HG02759 (cell line): ENCODE data around the gene SLC25A11.

Experiments used
- ATAC-seq: cut with Tn5 transposase; IDR thresholded peaks from one replicate; pipeline ENCODE4 v1.9.1; 2021; ENCODE audit warnings: mild to moderate bottlenecking, moderate library complexity; ENCODE audit not compliant: unreplicated experiment

Gene SLC25A11

DNA sequence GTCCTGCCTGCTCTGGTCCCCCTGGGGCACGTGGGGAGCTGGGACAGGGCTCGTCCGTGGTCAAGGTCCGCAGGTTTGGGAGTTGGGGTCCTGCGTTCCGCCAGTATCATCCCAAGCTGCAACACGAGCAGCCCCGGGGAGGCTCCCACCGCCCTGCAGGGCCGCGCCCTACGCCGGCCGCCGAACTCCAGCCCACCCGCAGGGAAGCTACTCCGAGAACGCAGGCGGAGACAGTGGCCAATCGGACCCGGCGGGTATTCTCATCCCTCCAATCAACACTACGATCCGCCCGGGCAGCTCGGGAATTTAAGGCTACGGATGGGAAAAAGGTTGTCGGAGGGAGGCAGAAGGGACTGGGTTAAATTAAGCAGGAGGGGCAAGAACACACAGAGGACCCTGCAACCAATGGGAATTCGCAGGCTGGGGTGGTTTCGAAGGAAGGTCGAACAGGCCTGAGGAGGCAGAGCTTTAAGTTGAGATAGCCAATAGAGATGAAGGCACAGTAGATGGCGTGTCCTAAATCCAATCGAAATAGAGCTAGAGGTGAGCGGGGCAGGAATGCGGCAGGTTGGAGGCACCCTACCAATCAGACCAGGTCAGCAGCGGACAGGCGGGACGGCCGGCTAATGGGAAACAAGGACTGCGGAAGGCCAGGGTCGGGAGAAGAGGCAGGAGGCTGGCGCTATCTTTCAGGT, 27.1 kb upstream of the SLC25A11 start:
- ATAC-seq: peak; percentile 76

DNA sequence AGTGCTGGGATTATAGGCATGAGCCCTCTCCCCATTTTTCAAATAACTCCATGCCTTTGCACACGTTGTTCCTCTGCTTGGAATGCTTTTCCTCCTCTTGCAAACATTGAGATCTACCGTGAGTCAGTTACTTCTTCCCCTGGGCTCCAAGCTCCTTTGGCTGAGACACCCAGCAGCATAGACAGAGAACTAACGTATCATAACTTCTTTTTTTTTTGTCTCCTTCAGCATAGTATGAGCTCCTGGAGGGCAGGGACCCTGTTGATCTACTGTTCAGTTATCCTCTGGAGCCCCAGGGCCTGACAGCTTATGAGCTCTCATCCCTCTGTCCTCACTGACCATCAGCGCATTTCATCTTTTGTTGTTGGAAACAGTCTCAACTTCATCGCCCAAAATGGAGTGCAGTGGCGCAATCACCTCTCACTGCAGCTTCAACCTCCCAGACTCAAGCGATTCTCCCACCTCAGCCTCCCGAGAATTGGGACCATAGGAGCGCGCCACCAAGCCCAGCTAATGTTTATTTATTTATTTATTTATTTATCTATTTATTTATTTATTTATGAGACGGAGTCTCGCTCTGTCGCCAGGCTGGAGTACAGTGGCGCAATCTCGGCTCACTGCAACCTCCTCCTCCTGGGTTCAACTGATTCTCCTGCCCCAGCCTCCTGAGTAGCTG, 25.6 kb upstream of the SLC25A11 start:
- no peak for ATAC-seq

DNA sequence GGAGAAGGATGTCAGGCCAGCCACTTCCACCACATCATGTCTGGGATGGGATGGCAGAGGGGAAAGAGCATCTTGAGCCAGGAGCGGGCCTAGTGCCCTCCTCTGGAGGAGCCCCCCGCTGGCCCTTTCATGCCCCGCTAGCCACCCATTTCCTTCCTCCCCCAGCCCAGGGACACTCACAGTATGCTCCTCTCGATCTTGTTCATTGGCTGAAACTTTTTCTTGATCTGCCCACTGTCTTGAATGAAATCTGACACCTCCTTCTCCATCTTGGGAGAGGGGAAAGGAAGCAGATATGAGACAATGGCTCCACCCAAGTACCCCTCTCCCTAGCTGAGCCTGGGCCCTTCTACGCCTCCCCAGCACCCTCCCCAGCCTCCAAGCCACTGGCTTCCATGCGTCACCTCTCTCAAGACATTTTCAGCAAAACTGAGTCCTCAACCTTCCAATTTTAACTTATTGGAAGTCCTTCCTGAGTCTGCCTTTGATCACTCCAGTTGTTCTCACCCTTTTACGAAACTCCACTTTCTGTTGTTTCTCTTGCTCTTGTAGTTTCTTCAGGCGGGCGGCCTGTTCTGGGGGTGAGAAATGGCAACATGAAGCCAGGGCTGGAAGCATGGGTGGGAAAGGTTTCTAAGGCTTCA, 20.6 kb upstream of the SLC25A11 start:
- no peak for ATAC-seq

DNA sequence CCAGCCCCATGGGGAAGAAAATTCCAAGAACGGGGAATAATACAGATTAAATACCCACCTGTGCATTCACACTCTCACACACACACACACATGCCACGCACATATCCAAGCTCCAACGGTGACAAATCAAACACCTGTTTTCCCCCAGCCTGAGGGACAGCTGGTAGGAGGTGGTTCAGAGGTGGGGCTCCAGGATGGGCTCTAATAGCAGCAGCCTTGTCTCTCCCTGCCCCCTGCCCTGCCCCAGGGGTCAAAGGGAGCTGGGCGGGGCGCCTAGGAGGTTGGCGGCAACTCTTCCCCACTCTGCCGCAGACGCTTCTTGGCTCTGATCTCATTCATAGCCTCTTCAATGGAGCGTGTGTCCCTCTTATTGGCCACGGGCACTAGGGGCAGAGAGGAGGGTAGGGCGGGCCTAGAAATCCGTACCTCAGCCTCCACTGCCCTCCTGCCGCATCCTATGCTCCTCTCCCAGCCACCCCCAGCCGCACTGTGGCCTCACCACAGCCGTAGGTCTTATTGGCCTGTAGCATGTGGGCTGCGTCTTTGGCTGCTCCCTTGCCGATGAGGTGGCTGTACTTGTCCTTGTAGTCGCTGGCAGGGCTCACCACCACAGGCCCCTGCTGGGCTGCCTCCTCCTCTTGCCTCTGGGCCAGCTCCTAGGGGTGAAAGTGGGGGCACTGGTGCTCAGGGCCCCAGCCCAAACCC, 19.6 kb upstream of the SLC25A11 start:
- no peak for ATAC-seq

DNA sequence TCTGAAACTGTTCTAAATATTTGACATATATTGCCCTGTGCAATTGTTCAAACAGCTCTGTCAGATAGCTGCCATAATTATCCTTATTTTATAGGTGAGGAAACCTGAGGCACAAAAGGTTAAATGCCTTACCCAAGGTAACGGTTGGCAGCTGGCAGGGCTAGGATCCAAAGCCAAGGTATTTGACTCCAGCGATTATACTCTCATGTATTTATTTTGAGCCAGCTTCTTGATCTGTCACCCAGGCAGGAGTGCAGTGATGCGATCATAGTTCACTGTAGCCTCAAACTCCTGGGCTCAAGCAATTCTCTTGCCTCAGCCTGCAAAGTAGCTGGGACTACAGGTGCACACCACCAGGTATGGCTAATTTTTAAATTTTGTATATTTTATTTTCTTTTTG, 18.3 kb upstream of the SLC25A11 start:
- no peak for ATAC-seq

DNA sequence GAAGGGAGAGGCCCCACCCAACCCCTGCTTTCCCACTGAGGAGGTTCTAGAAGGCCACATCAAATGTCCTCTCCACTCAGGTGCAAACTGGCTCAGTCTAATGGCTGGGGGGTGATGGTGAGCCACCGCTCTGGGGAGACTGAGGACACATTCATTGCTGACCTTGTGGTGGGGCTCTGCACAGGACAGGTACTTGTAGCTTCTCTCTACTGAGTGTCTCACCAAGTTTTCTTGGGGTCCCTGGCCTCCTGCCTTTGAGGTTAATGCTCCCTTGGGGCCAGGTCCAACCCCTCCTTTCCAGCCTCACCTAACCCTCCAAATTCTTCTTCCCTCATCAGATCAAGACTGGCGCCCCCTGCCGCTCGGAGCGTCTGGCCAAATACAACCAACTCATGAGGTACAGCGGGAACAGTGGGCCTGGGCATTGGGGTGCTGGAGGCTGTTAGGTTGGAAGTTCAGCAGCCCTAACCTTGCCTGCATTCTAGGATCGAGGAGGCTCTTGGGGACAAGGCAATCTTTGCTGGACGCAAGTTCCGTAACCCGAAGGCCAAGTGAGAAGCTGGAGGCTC, 16.7 kb upstream of the SLC25A11 start:
- no peak for ATAC-seq

DNA sequence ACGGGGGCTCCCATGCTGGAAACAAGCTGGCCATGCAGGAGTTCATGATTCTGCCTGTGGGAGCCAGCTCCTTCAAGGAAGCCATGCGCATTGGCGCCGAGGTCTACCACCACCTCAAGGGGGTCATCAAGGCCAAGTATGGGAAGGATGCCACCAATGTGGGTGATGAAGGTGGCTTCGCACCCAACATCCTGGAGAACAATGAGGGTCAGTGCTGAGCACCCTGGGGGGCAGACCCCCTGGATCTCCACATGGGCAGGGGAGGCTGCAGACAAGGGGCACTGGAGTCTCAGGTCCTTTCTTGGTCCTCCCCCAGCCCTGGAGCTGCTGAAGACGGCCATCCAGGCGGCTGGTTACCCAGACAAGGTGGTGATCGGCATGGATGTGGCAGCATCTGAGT, 15.2 kb upstream of the SLC25A11 start:
- no peak for ATAC-seq

DNA sequence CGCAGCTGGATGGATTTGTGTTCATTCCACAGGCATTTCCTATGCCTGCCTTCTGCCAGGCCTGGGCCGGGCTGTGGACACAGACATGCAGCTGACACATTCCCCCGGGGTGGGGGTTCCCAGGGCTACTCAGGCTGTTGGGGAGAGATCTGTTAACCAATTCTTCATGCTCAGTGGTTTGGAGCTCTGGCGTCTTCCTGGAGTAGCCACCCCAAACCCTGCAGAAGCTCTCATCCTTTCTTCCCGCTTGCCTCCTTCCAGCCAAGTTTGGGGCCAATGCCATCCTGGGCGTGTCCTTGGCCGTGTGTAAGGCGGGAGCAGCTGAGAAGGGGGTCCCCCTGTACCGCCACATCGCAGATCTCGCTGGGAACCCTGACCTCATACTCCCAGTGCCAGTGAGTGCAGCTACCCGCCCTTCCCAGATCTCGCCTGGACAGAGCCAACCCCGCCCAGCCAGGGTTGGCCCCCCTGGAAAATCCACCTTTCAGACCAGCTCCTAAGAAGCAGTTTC, 13.7 kb upstream of the SLC25A11 start:
- ATAC-seq: no peak

DNA sequence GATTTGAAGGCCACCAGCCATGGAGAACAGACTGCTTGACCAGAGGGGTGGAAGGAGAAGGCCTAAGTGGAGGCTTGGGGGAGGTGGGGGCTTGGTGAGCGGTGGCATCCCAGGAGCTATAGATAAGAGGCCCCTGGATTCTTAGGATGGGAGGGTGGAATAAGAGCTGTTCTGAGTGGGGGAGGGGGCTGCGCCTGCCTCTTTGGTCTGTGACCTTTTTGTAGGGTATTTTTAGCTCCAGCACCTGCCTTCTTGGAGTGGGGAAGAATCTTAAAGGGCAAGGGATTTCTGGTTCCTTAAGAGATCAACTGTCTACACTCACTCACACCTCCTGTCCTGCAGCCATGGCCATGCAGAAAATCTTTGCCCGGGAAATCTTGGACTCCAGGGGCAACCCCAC, 11.6 kb upstream of the SLC25A11 start:
- no peak for ATAC-seq

DNA sequence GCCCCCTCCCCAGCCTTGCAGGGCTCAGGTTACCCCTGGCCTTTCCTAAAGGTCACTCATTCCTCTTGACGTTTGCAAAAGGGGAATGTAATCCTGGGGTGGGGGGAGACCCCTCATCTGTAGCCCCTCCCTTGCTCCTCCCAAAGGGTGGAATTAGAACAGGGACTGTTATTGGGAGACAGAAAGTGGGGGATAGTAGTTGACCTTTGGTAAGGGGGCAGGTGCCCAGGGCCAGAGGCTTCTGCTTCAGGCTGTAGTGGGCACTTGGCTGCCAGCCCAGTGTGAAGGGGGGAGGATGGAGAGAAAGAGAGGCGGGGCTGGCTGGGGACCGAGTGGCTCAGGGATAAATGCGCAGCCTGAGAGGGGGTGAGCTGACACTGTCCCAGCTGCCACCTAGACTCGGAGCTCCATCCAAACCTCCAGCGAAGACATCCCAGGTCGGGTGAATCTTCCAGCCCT, 10.9 kb upstream of the SLC25A11 start, which contains the start of gene ENO3:
Gene ENO3 (plus strand): TSS at position 374 of the 459 bp plus-strand sequence. CDS start 711 bp downstream, outside the sequence.
- no peak for ATAC-seq

DNA sequence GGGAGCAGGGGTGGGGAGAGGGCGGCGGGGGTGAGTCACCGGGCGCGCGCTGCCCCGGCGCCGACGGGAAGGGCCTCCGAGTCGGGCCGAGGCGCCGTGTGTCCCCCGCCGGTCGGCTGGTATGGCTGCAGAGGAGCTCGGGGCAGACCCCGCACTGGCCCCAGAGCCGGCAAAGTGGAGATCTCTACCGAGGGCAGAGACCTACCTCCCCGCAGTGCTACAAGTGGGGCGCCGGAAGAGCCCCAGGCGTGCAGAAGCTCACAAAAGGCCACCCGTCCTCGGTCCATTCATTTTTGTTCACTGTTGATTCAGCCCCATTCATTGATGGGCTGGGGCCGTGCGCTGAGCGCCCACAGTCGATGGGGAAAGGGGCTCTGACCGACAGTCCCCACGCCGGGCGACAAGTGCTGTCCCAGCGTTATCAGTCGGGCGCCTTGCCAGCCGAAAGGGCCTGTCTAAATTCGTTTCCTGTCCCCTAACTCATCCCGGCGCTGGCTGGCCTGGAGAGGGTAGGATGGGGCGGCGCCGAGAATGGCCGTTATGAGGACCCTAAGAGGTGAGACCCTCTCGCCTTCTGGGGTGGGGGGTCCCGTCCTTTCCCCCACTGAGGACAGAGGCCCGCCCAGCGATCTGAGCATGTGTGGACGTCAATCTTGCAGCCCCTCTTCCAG, 10.4 kb upstream of the SLC25A11 start:
- ATAC-seq: peak; percentile 3

DNA sequence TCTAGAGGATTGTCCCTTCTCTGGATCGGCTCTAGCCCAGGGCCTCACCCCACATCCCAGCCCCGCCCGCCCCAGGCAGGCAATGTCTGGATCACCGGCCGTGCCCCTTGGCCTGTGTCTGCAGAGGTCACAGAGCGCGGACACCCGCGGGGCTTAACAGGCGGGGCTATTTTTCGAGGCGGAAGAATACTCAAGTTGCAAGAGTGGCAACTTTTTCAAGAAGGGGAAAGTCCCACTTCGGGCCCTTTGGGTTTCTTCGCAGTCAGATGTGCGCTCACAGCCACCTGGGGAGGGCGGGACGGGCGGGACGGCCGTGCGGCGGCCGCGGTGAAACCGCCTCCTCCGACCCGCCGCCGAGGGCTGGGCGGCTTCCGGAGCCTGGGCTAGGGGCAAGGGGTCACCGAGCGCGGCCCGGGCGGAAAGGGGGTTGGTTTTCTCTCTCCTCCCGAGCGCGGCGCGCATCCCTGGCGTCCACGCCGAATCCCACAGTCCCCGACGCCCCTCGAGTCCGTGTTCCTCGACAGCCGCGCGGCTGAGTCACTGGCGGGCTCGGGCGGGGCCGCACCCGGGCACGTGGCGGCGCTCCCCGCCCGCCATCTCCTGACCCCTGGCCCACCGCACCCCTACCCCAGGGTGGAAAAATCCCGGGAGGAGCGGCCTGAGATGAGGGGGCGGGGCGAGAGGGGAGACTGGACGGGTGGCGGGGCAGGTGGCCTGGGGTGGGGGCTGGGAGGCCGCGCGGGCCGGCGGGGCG, 9.7 kb upstream of the SLC25A11 start:
- peak; percentile 34 for ATAC-seq

DNA sequence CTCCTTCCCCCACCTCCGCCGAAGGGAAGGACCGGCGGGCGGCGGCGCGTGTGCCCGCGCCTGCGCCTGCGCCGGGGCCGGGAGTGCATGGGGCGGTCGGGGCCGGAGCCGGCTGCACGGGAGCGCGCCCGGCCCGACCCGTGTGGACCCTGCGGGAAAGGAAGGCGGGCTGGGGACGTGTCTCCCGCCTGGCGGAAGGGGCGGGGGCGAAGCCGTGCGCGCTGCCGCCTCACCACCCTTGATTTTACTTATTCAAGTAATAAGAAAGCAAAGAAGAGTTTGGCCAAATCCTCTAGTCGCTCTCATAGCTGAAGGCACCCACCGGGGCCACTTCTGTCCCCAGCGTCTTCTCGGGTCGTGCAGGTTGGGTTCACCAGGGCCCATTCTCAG, 9.1 kb upstream of the SLC25A11 start:
- peak; percentile 44 for ATAC-seq

DNA sequence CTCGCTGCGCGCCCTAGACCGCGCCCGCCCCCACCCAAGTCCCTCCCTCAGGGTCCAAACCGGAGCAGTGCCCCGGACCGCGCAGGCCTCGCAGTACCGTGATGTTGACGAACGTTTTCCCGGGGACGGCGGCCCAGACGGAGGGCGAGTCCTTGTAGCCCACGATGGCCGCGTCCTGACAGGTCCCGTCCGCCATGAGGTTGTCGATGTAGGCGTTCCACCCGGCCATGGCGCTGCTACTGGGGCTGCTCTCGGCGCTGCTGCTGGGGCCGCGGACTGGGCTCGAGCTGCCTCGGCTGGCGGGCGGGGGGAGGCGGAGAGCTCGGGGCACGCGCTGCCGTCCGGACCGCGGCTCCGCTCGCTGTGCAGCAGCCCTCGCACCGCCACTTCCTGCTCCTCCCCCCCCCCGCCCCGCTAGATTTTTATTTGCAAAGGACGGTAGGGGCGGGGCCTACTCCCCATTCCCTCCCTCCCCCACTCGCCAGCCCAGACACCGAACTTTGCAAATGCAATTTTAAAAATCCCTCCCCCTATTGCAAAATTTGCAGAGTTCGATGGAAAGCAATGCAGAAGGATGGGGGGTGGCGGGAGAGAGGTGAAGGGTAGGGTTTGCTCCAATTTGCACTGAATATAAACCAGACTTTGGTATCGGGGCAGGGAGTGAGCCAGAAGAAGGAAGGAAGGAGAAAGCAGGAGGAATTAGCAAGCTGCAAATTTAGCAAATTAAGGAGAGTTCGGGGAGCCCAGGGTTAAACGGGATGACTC, 8.5 kb upstream of the SLC25A11 start, which contains the start of gene PFN1:
Gene PFN1 (minus strand): TSS at position 365 of the 765 bp plus-strand sequence. CDS start 136 bp downstream, at position 229.
- ATAC-seq: peak; percentile 24

DNA sequence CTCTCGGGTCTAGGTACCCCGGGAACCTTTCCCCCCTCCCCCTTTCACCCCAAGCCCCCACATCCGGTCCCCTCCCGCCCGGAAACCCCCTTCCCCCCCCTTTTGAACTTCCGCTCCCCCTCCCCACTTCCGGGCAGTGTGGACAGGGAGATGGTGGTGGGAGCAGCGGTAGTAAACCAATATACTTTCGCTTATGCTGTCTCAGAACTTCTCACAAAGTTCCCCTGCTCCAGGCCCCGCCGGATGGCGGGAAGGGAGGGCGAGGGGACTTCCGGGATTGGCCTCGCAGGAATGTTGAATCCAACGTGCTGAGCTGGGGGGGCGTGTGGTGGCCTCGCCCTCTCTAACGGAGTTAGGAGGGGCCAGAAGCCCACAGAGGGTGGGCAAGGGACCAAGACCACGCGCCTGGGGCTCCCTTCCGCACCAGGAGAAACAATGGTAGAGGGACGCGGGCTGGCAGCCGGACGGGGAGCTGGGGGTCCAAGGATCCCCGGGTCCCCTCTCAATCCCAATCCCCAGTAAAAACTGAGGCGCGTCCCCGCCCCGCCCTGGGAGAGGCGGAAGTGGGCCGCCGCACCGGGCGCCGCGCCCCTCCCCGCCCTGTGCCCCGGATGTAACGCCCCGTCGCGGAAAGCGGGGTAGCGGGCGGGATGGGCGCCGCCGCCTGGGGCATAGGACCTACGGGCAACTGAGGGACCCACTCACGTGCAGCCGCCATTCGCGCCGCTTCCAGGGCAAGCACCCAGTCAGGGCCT, 7.7 kb upstream of the SLC25A11 start:
- ATAC-seq: no peak

DNA sequence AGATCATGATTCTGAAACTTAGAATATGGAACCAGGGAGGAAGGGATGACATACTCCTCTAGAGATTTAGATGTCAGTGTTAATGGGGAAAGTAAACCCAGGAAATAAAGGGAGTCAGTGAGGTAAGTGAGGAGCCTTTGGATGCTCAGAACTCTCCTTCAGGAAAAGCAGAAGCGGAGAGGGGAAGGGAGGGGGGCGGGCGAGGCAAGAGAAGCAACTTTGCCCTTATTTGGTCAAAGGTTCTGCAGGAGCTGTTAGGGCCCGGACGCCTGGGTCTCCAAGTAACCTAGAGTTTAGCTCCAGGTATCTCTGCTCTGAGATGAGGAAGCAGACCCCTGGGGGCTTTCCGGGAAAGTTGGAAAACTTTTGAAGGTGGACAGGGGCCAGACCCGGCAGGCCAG, 7.2 kb upstream of the SLC25A11 start:
- no peak for ATAC-seq

DNA sequence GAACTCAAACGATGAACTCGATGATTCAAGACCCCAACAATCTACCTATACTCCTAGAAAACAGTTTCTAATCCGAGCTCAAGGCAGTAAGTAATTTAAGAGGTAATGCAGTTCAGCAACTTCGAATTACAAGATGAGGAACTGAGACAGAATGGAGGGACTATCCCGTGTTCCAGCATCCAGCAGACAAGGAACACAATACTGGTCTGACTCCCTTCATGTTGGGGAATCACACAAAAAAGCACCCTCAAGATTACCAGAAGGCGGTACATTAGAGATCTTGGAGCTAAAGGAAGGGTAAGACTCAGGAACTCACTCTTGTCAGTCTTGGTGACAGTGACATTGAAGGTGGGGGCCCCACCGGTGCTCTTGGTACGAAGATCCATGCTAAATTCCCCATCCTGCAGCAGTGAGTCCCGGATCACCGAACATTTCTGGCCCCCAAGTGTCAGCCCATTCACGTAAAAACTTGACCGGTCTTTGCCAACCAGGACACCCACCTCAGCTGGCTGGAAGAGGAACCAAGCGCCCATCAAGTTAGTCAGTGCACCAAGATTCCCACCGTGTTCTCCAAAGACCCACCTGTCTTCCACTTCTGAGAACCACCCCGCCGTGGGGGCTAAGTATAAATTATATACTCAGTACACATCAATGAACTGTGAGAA, 6.6 kb upstream of the SLC25A11 start:
- no peak for ATAC-seq

DNA sequence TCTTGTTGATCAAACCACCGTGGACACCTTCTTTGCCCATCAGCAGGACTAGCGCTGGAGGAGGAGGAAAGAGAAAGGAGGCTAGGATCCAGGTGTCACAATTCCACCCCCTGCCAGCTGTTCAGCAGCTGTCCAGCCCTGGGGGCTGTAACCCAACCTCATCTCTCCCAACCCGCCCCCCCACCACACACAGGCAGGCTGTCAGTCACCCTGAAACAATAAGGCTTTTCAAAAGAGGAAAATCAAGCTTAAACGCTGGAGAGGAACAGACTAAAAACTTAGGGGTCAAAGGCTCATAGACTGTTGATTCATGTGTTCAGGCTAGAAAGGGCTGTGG, 6.1 kb upstream of the SLC25A11 start:
- no peak for ATAC-seq
